IMR-90 (cell line): Measurements from ENCODE around the gene SLC4A2. TPM values are rescaled to one million over a fixed set of nuclear protein-coding genes. Genes with fewer than 3 reads are reported as not detected.

ENCODE experiments used
- ATAC-seq: fragments of 200-7000 bp; cut with Tn5 transposase; 2 replicates; pipeline ENCODE4 v1.9.1; 2020; ENCODE audit warnings: low read depth, mild to moderate bottlenecking, moderate library complexity
- BruUV-seq: library from RNA; stranded (reverse); fragments of 400-500 nt; replicated peaks from 2 replicates; lab custom pipeline; 2021; lab: Mats Ljungman, UMichigan
- CTCF ChIA-PET: fragments of 300-600 bp; formaldehyde crosslinking; extraction: SDS; loops from one replicate; lab custom pipeline; 2021; ENCODE audit warnings: antibody characterized with exemption; lab: Yijun Ruan, JAX
- POLR2A ChIA-PET: fragments of 300-600 bp; sonication (Branson Sonifier 250); formaldehyde crosslinking; loops from one replicate; lab custom pipeline; 2022; ENCODE audit warnings: antibody characterized with exemption; ENCODE audit not compliant: unreplicated experiment; lab: Charles Lee
- DNase-seq: peaks from one replicate; pipeline ENCODE4 v3.0.0; 2013
- H2AFZ ChIP-seq: replicated peaks from 2 replicates; pipeline ENCODE3; 2013; ENCODE audit warnings: low read length, mild to moderate bottlenecking; ENCODE audit not compliant: poor library complexity
- H2AK5ac ChIP-seq: 2 replicates; pipeline ENCODE4 v1.6.1; 2013; ENCODE audit warnings: low read depth, low read length, inconsistent platforms
- H2AK9ac ChIP-seq: replicated peaks from 2 replicates; pipeline ENCODE3; 2013; ENCODE audit warnings: mild to moderate bottlenecking, low read depth, low read length, moderate library complexity; ENCODE audit not compliant: poor library complexity
- H2BK120ac ChIP-seq: 2 replicates; pipeline ENCODE4 v1.6.1; 2013; ENCODE audit warnings: low read depth, low read length, inconsistent platforms
- H2BK15ac ChIP-seq: 3 replicates; pipeline ENCODE4 v1.6.1; 2013; ENCODE audit warnings: low read depth, low read length, inconsistent platforms
- H2BK20ac ChIP-seq: 2 replicates; pipeline ENCODE4 v1.6.1; 2013; ENCODE audit warnings: low read depth, mild to moderate bottlenecking, inconsistent platforms, low read length, moderate library complexity
- H2BK5ac ChIP-seq: 2 replicates; pipeline ENCODE4 v1.6.1; 2013; ENCODE audit warnings: mild to moderate bottlenecking, low read depth, low read length, inconsistent platforms; ENCODE audit not compliant: poor library complexity, severe bottlenecking
- H3K14ac ChIP-seq: replicated peaks from 2 replicates; pipeline ENCODE4 v1.6.1; 2013; ENCODE audit warnings: low read depth, low read length, inconsistent platforms
- H3K18ac ChIP-seq: 2 replicates; pipeline ENCODE4 v1.6.1; 2013; ENCODE audit warnings: low read depth, low read length, control low read depth
- H3K23ac ChIP-seq: 2 replicates; pipeline ENCODE4 v1.6.1; 2013; ENCODE audit warnings: low read depth, low read length, inconsistent platforms
- H3K27ac ChIP-seq: 2 replicates; pipeline ENCODE4 v1.5.1; 2013; ENCODE audit warnings: mild to moderate bottlenecking, control low read depth, low read length; ENCODE audit not compliant: insufficient read depth
- H3K27me3 ChIP-seq: 2 replicates; pipeline ENCODE4 v1.6.1; 2013; ENCODE audit warnings: low read length; ENCODE audit not compliant: control insufficient read depth, insufficient read depth
- H3K36me3 ChIP-seq: 2 replicates; pipeline ENCODE4 v1.6.1; 2013; ENCODE audit warnings: low read length, mixed read lengths; ENCODE audit not compliant: control insufficient read depth, insufficient read depth
- H3K4ac ChIP-seq: 2 replicates; pipeline ENCODE4 v1.6.1; 2013; ENCODE audit warnings: low read depth, low read length, inconsistent platforms
- H3K4me1 ChIP-seq: 2 replicates; pipeline ENCODE4 v1.6.1; 2013; ENCODE audit warnings: low read length, mixed read lengths; ENCODE audit not compliant: control insufficient read depth, insufficient read depth
- H3K4me2 ChIP-seq: 2 replicates; pipeline ENCODE4 v1.6.1; 2013; ENCODE audit warnings: low read depth, mild to moderate bottlenecking, control low read depth, low read length, moderate library complexity
- H3K4me3 ChIP-seq: 2 replicates; pipeline ENCODE4 v1.5.1; 2013; ENCODE audit warnings: low read depth, mild to moderate bottlenecking, control low read depth, low read length, moderate library complexity; ENCODE audit not compliant: insufficient read depth
- H3K56ac ChIP-seq: 2 replicates; pipeline ENCODE4 v1.6.1; 2013; ENCODE audit warnings: low read length, inconsistent platforms; ENCODE audit not compliant: insufficient read depth; ENCODE audit errors: extremely low read depth
- H3K79me1 ChIP-seq, 2 experiments: 2 replicates each; pipeline ENCODE4 v1.6.1; 2013; ENCODE audit warnings: low read length in 2 of 2, inconsistent platforms in 1 of 2, low read depth in 1 of 2
- H3K9ac ChIP-seq: 2 replicates; pipeline ENCODE4 v1.6.1; 2013; ENCODE audit warnings: low read depth, low read length, control low read depth
- H3K9me1 ChIP-seq: 2 replicates; pipeline ENCODE4 v1.6.1; 2013; ENCODE audit warnings: low read length, inconsistent platforms; ENCODE audit not compliant: insufficient read depth
- H3K9me3 ChIP-seq: 2 replicates; pipeline ENCODE4 v1.6.1; 2013; ENCODE audit warnings: low read length; ENCODE audit not compliant: control insufficient read depth, insufficient read depth
- H4K20me1 ChIP-seq: 2 replicates; pipeline ENCODE4 v1.6.1; 2013; ENCODE audit warnings: low read length, inconsistent platforms; ENCODE audit not compliant: insufficient read depth
- H4K5ac ChIP-seq: 2 replicates; pipeline ENCODE4 v1.6.1; 2013; ENCODE audit warnings: mild to moderate bottlenecking, low read depth, low read length, control low read depth
- H4K8ac ChIP-seq, 2 experiments: 2 replicates each; pipeline ENCODE4 v1.6.1; 2013; ENCODE audit warnings: low read depth in 2 of 2, low read length in 2 of 2, control low read depth in 1 of 2, inconsistent platforms in 1 of 2
- H4K91ac ChIP-seq: 2 replicates; pipeline ENCODE4 v1.6.1; 2013; ENCODE audit warnings: low read depth, low read length, inconsistent platforms; ENCODE audit not compliant: insufficient read depth
- BHLHE40 ChIP-seq: fragments of 150-350 bp; IDR thresholded peaks from 2 replicates; pipeline ENCODE4 v1.6.1; 2016; ENCODE audit warnings: mild to moderate bottlenecking, low read depth, low read length
- CEBPB ChIP-seq: IDR thresholded peaks from 2 replicates; pipeline ENCODE4 v1.6.1; 2012; ENCODE audit warnings: low read depth, low read length, improper control_type of control experiment
- CHD1 ChIP-seq: IDR thresholded peaks from 2 replicates; pipeline ENCODE4 v1.6.1; 2012; ENCODE audit warnings: low read depth, low read length, improper control_type of control experiment
- CTCF ChIP-seq: conservative IDR thresholded peaks from 2 replicates; pipeline ENCODE4 v1.5.1; 2012; ENCODE audit warnings: mild to moderate bottlenecking, low read depth, low read length, improper control_type of control experiment
- FOS ChIP-seq: fragments of 150-350 bp; IDR thresholded peaks from 2 replicates; pipeline ENCODE4 v1.6.1; 2016; ENCODE audit warnings: low read depth, low read length
- MAFK ChIP-seq: IDR thresholded peaks from 2 replicates; pipeline ENCODE4 v1.6.1; 2012; ENCODE audit warnings: low read depth, low read length, improper control_type of control experiment
- MAZ ChIP-seq: IDR thresholded peaks from 2 replicates; pipeline ENCODE4 v1.6.1; 2012; ENCODE audit warnings: low read depth, mild to moderate bottlenecking, low read length, improper control_type of control experiment, moderate library complexity, borderline replicate concordance
- MXI1 ChIP-seq: IDR thresholded peaks from 2 replicates; pipeline ENCODE4 v1.6.1; 2012; ENCODE audit warnings: low read depth, mild to moderate bottlenecking, low read length, moderate library complexity, borderline replicate concordance
- NFE2L2 ChIP-seq: fragments of 150-350 bp; IDR thresholded peaks from 2 replicates; pipeline ENCODE4 v1.6.1; 2016; ENCODE audit warnings: low read depth, mild to moderate bottlenecking, low read length
- POLR2A ChIP-seq: IDR thresholded peaks from 2 replicates; pipeline ENCODE4 v1.6.1; 2012; ENCODE audit warnings: mild to moderate bottlenecking, low read depth, low read length
- RAD21 ChIP-seq: IDR thresholded peaks from 2 replicates; pipeline ENCODE4 v1.6.1; 2012; ENCODE audit warnings: low read length, improper control_type of control experiment
- RCOR1 ChIP-seq: IDR thresholded peaks from 2 replicates; pipeline ENCODE4 v1.6.1; 2012; ENCODE audit warnings: mild to moderate bottlenecking, low read length, improper control_type of control experiment; ENCODE audit not compliant: insufficient replicate concordance
- RFX5 ChIP-seq: IDR thresholded peaks from 2 replicates; pipeline ENCODE4 v1.8.0; 2012; ENCODE audit warnings: low read depth, mild to moderate bottlenecking, low read length, moderate library complexity
- SMC3 ChIP-seq: fragments of 150-350 bp; IDR thresholded peaks from 2 replicates; pipeline ENCODE4 v1.6.1; 2016; ENCODE audit warnings: low read depth, mild to moderate bottlenecking, antibody characterized with exemption, low read length, moderate library complexity
- USF2 ChIP-seq: fragments of 150-350 bp; IDR thresholded peaks from 2 replicates; pipeline ENCODE4 v1.6.1; 2017; ENCODE audit warnings: mild to moderate bottlenecking, antibody characterized with exemption, low read length, low read depth
- WGBS, 2 experiments: methylation state at CpG; one replicate each; pipeline versions ENCODE4 v1.1.5 to v1.1.7; 2013; ENCODE audit warnings: missing lambda C conversion rate in 2 of 2; ENCODE audit not compliant: insufficient read length in 1 of 2; ENCODE audit errors: extremely low coverage in 2 of 2; 5-methylcytosine and 5-hydroxymethylcytosine counted together
- dilution Hi-C: fragments of 300-500 bp; cut with HindIII; formaldehyde crosslinking; loops from one replicate; pipeline ENCODE4 v1.14.3; 2018; ENCODE audit warnings: low sequenced_read_pairs; ENCODE audit not compliant: unreplicated experiment
- in situ Hi-C: fragments of 300-500 bp; cut with MboI; formaldehyde crosslinking; loops from 3 replicates; pipeline ENCODE4 v1.14.3; 2019; ENCODE audit warnings: low sequenced_read_pairs, inconsistent platforms, mixed read lengths
- intact Hi-C: fragments of 100-400 bp; cut with micrococcal nuclease; formaldehyde crosslinking; loops from 2 replicates; pipeline ENCODE4 v1.10.0; 2022
- polyA plus RNA-seq, 3 experiments: library from polyadenylated mRNA; depleted of rRNA; stranded (reverse); fragments of >200 nt; gene quantifications; 2 replicates each; pipeline ENCODE4 v1.2.3, GENCODE V29; 2012; ENCODE audit warnings: low replicate concordance in 1 of 3
- total RNA-seq: library from RNA; depleted of rRNA; stranded (reverse); fragments of >200 nt; gene quantifications from 2 replicates; pipeline ENCODE4 v1.2.3, GENCODE V29; 2012

SLC4A2 gene
- total and polyA plus RNA-seq, 2 of the 4 experiments (the other 2 are of a cell fraction) = 29.6 to 91.0 TPM

GRCh38 chr7:151080522-151081169 is 21.3 kb downstream of the SLC4A2 start, which contains the start of gene FASTK:
TSS of gene FASTK (minus strand) at chr7:151080809. CDS start at chr7:151080766, 43 bp downstream.
- ChIA-PET CTCF (interaction anchor here (0.6 kb wide), 1 partner anchor 149 kb away, joined by 3 read pairs; no protein-coding TSS in a partner anchor), POLR2A (interaction anchor here (1.0 kb wide), 1 partner anchor 13 kb away, joined by 7 read pairs; no protein-coding TSS in a partner anchor)
- peak within 1 kb of the TSS; percentile 93 for H3K9ac ChIP-seq
- peak within 1 kb of the TSS; percentile 46; the same call in 1 of the 2 replicates for H2BK120ac ChIP-seq
- peak within 1 kb of the TSS; percentile 91 for H3K4me2 ChIP-seq
- WGBS, 2 experiments = 0% methylated on average over 31 of the region's 66 CpGs; no CpG with 5 or more reads in 1 of the 2 experiments
- peak; percentile 78 for ATAC-seq
- intact Hi-C loops = loop anchor here (2.0 kb wide), 1 partner anchor 22 kb away; the partner anchor contains the start of gene SLC4A2
- H2BK20ac ChIP-seq = no peak within 1 kb of the TSS
- H3K36me3 ChIP-seq = peaks cover 23% of the 10 kb centered on the region
- peak within 1 kb of the TSS; percentile 70; the same call in 1 of the 2 replicates for H3K23ac ChIP-seq
- H2AK5ac ChIP-seq = peak within 1 kb of the TSS; percentile 98
- peaks cover 16% of the 10 kb centered on the region; the same call in 1 of the 2 replicates for H4K20me1 ChIP-seq
- 0 out of 3 replicates have a peak within 1 kb of the TSS, but pooled peaks have one; percentile 61 for H2BK15ac ChIP-seq
- in situ Hi-C loops = no loop called here
- no peaks in the 10 kb centered on the region for H3K27me3 ChIP-seq
- peak within 1 kb of the TSS; percentile 70 for H3K56ac ChIP-seq
- H2AK9ac ChIP-seq = peak within 1 kb of the TSS; percentile 98
- BruUV-seq = no TSS peak
- H2BK5ac ChIP-seq = peak within 1 kb of the TSS; percentile 67
- H3K4me1 ChIP-seq = peaks cover 25% of the 10 kb centered on the region
- H3K18ac ChIP-seq = peak within 1 kb of the TSS; percentile 42; the same call in 1 of the 2 replicates
- peak within 1 kb of the TSS; percentile 89 to 91 for H4K8ac ChIP-seq
- H4K91ac ChIP-seq = peak within 1 kb of the TSS; percentile 92
- dilution Hi-C loops = no loop called here
- peak within 1 kb of the TSS; percentile 91 for H2AFZ ChIP-seq
- H4K5ac ChIP-seq = peak within 1 kb of the TSS; percentile 36
- no peaks in the 10 kb centered on the region for H3K9me3 ChIP-seq
- DNase-seq = peak; percentile 88
- H3K14ac ChIP-seq = peak within 1 kb of the TSS; percentile 95
- peaks cover 16 to 59% of the 10 kb centered on the region in 2 experiments; a peak in 3 of 4 replicates for H3K79me1 ChIP-seq
- H3K4me3 ChIP-seq = peak within 1 kb of the TSS; percentile 95
- peak within 1 kb of the TSS; percentile 95 for H3K4ac ChIP-seq
- H3K27ac ChIP-seq = peak within 1 kb of the TSS; percentile 84
- peaks cover 6% of the 10 kb centered on the region; the same call in 1 of the 2 replicates for H3K9me1 ChIP-seq
- TF ChIP-seq CHD1 (no peak; the same call in 1 of the 2 replicates), RFX5 (no peak), RAD21 (no peak), MXI1 (no peak), USF2 (no peak), FOS (no peak), MAFK (no peak), BHLHE40 (no peak), SMC3 (no peak), CEBPB (no peak), MAZ (peak; percentile 100), POLR2A (peak; percentile 79), NFE2L2 (no peak), CTCF (no peak), RCOR1 (no peak)
